KG1 (cell line): ENCODE data around the gene KCNJ15.

Experiments
- DNase-seq: peaks from one replicate; lab custom pipeline; 2025; lab: John Stamatoyannopoulos, UW

Gene KCNJ15

GRCh38 chr21:38355992-38356781 lies 99.4 kb downstream of the KCNJ15 start:
- peak; percentile 52 for DNase-seq
